SK-N-SH (cell line): Measurements from ENCODE around the gene LAMTOR4.

ENCODE experiments used
- CHD2 ChIP-seq: fragments of 150-350 bp; IDR thresholded peaks from 2 replicates; pipeline ENCODE4 v1.6.1; 2018; ENCODE audit warnings: low read length; ENCODE audit not compliant: partially characterized antibody
- CTCF ChIP-seq: fragments of 200-600 bp; sonication (generic); IDR thresholded peaks from 2 replicates; pipeline ENCODE4 v1.6.1; 2017; ENCODE audit warnings: antibody characterized with exemption, mild to moderate bottlenecking, moderate library complexity
- ELF1 ChIP-seq: IDR thresholded peaks from 2 replicates; pipeline ENCODE4 v1.4.0; 2012
- EP300 ChIP-seq, 2 experiments: IDR thresholded peaks; 2 replicates each; pipeline versions ENCODE4 v1.4.0 to v1.6.1; 2012; ENCODE audit warnings: borderline replicate concordance in 1 of 2, low read depth in 1 of 2, low read length in 1 of 2
- EZH2phosphoT487 ChIP-seq: fragments of 200-600 bp; sonication (generic); IDR thresholded peaks from 2 replicates; pipeline ENCODE4 v1.6.1; 2017; ENCODE audit warnings: low read depth, mixed run types, mild to moderate bottlenecking, antibody characterized with exemption, moderate library complexity, borderline replicate concordance
- MXI1 ChIP-seq: IDR thresholded peaks from 2 replicates; pipeline ENCODE4 v1.6.1; 2012; ENCODE audit warnings: mild to moderate bottlenecking, low read depth, low read length, improper control_type of control experiment
- PBX3 ChIP-seq: IDR thresholded peaks from 2 replicates; pipeline ENCODE4; 2012
- POLR2AphosphoS5 ChIP-seq: IDR thresholded peaks from 2 replicates; pipeline ENCODE4 v1.6.1; 2012; ENCODE audit warnings: low read depth, low read length
- RAD21 ChIP-seq: IDR thresholded peaks from 2 replicates; pipeline ENCODE4 v1.6.1; 2012; ENCODE audit warnings: mild to moderate bottlenecking, low read length
- RFX5 ChIP-seq: IDR thresholded peaks from 2 replicates; pipeline ENCODE4 v1.6.1; 2012; ENCODE audit warnings: mild to moderate bottlenecking, improper control_type of control experiment, low read length
- RXRA ChIP-seq: IDR thresholded peaks from 2 replicates; pipeline ENCODE4 v1.4.0; 2012; ENCODE audit warnings: low read depth, mild to moderate bottlenecking, borderline replicate concordance
- TCF12 ChIP-seq: IDR thresholded peaks from 2 replicates; pipeline ENCODE4 v1.4.0; 2012
- USF2 ChIP-seq: fragments of 150-350 bp; IDR thresholded peaks from 2 replicates; pipeline ENCODE4 v1.6.1; 2017; ENCODE audit warnings: antibody characterized with exemption, low read length, low read depth, borderline replicate concordance
- TF ChIP-seq, protein P1 (sequence below): IDR thresholded peaks from 2 replicates; pipeline ENCODE4 v1.4.0; 2012; ENCODE audit warnings: low read depth, borderline replicate concordance

DNA sequence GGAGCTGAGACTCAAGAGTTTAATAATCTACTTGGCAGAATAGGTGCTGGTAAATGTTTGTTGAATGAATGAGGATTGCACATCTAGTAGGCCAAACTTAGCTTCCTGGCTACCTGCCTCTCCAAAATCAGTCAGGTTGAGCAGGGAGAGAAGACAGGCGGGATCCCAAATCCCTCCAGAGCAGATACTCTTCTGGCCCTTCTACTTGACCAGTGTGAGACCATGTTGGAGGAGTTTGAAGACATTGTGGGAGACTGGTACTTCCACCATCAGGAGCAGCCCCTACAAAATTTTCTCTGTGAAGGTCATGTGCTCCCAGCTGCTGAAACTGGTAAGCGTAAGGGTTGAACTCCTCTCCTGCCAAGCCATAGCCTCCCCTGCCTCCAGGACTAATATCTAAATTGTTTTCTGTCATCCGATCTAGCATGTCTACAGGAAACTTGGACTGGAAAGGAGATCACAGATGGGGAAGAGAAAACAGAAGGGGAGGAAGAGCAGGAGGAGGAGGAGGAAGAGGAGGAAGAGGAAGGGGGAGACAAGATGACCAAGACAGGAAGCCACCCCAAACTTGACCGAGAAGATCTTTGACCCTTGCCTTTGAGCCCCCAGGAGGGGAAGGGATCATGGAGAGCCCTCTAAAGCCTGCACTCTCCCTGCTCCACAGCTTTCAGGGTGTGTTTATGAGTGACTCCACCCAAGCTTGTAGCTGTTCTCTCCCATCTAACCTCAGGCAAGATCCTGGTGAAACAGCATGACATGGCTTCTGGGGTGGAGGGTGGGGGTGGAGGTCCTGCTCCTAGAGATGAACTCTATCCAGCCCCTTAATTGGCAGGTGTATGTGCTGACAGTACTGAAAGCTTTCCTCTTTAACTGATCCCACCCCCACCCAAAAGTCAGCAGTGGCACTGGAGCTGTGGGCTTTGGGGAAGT lies 24.2 kb upstream of the LAMTOR4 start:
- no peak for TF ChIP-seq POLR2AphosphoS5
- TF ChIP-seq CTCF, result no peak
- no peak for TF ChIP-seq TCF12
- TF ChIP-seq RXRA, result no peak
- no peak for TF ChIP-seq MXI1
- no peak for TF ChIP-seq RFX5
- TF ChIP-seq ELF1, result no peak
- TF ChIP-seq EP300 (IDR thresholded peaks at IDR 0.05; ENCODE audit: borderline replicate concordance in 1 of 2, low read depth in 1 of 2, low read length in 1 of 2), result no peak
- TF ChIP-seq, protein P1, sequence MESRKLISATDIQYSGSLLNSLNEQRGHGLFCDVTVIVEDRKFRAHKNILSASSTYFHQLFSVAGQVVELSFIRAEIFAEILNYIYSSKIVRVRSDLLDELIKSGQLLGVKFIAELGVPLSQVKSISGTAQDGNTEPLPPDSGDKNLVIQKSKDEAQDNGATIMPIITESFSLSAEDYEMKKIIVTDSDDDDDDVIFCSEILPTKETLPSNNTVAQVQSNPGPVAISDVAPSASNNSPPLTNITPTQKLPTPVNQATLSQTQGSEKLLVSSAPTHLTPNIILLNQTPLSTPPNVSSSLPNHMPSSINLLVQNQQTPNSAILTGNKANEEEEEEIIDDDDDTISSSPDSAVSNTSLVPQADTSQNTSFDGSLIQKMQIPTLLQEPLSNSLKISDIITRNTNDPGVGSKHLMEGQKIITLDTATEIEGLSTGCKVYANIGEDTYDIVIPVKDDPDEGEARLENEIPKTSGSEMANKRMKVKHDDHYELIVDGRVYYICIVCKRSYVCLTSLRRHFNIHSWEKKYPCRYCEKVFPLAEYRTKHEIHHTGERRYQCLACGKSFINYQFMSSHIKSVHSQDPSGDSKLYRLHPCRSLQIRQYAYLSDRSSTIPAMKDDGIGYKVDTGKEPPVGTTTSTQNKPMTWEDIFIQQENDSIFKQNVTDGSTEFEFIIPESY, result no peak
- TF ChIP-seq PBX3, result no peak
- TF ChIP-seq RAD21, result no peak
- TF ChIP-seq USF2, result no peak
- TF ChIP-seq EZH2phosphoT487, result no peak
- no peak for TF ChIP-seq CHD2
